GM11168 (cell line): ENCODE measurements around the gene ARL3.

ENCODE experiments used
- in situ Hi-C: fragments of 300-500 bp; cut with MboI; formaldehyde crosslinking; loops from one replicate; pipeline ENCODE4 v1.12.0; 2022; ENCODE audit warnings: low sequenced_read_pairs; ENCODE audit not compliant: unreplicated experiment

The ARL3 gene

DNA sequence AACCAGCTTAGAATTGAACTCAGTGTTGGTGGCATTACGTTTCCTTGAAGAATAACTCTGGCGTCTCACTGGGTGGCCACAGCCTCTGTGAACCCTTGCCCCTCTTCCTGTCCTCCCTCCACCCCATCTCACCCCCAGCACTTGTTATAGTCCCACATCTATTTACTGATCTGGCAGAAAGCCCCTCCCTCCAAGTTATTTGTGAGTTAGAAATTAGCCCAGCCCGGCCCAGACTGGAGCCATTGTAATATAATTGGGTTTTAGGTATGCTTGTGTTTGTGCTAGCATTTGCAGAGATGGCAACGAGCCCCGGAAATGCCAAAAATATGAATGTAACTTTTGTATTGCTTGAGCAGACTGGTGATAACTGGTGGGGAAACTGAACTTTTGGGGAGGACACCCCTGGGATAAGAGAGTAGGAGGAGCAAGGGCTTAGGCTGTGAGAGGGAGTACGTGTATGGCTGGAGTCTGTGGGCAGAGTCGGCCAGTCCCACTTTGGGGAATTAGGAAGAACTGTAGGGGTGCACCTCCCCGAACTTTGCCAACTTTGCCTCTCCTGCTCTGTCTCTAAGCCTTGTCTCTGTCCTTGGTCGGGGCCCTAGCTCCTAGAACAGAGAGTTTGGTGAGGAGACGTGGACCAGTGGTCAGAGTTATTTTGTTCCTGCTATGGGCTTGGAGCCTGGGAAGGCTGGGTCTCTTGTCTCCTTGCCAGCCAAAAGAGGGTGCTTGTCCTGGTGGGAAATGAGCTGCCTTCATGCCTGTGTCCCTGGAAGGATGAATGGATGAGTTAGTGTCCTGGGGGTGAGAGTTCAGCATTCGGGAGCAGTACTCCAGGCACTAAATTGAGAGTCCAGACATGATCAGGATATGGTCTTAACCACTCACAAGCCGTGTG lies 89.2 kb downstream of the ARL3 start:
- in situ Hi-C loops, result no loop called here

DNA sequence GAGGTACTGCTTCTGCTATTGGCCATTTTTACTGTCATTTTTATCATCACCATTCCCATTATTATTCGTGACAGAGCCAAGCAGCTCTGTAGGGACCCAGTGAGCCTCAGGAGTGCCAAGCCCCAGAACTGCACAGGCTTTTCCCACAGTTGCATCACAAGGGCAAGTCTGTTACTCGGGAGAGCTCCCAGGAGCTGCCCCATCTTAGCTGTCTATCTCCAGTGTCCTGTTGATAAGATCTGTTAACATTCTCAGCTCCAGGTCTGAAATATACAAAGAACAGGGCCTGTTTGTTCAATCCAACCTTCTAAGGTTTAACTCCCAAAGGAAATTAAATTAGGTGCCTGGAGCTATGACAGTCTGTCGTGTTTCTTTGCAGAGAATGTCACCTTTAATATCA lies 90.1 kb downstream of the ARL3 start:
- in situ Hi-C loops, result no loop called here
